Sigmoid colon (tissue), 4 donors: ENCODE measurements around the gene NEO1.

Experiments used
- CTCF ChIP-seq, 4 experiments: fragments of 450-650 bp in 3 of 4; fragments of 200-600 bp in 1 of 4; IDR thresholded peaks; one replicate each; pipeline ENCODE4 v1.5.1; 2016 to 2019; ENCODE audit warnings: antibody characterized with exemption in 4 of 4, mild to moderate bottlenecking in 3 of 4, moderate library complexity in 2 of 4
- EP300 ChIP-seq, 4 donors: sonication (generic); formaldehyde crosslinking; IDR thresholded peaks; one replicate each; pipeline ENCODE4 v1.6.1; 2017; ENCODE audit warnings: antibody characterized with exemption in 4 of 4

DNA sequence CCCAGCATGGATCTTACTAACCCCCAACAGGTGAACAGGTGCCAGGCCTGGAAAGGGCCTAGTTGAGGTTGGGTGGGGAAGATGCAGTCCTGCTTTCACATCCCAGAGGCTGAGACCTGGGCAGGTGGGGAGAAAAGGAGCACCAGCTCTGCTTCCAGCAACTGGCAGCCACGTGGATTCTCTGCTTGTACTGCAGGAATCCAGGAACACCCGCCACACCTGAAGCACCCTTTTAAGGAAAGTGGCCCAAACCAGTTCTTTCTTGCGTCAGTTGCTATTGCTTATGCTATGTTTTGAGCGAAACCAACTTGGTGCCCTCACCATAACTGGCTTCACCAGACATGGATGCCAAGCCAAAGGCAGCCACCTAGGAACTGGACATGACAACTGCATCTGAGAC, 28.1 kb upstream of the NEO1 start:
- TF ChIP-seq CTCF (IDR thresholded peaks at IDR 0.05) (no peak), EP300 (IDR thresholded peaks at IDR 0.05) (no peak)
